ENCODE measurements around the gene GCAT. TPM values are rescaled to one million over a fixed set of nuclear protein-coding genes. Genes with fewer than 3 reads are reported as not detected.
A peak's percentile ranks its signal among the peaks of the same experiment; 100 is the strongest.

The GCAT gene
- total and polyA plus RNA-seq, 2 of the 13 experiments (the other 11 are each of a cell fraction or from before 2014, with no cell fraction given) = 28.0 to 50.3 TPM

- Histone ChIP-seq H3K4me2 (ENCODE audit: low read depth, low read length) (peak overlapping the region; percentile 69), H3K4me3 (replicated peaks in 1 of 3; ENCODE audit: insufficient read depth in 1 of 3, low read depth in 2 of 3, low read length in 3 of 3) (peak overlapping the region; percentile 46 to 84 (median 54)), H3K36me3 (replicated peaks in 1 of 2; ENCODE audit: control insufficient read depth in 1 of 2, insufficient read depth in 2 of 2, low read length in 2 of 2) (peaks cover 1% of the 10 kb centered on the region in 2 experiments; a peak in 4 of 5 replicates), H3K27me3 (ENCODE audit: control insufficient read depth in 1 of 2, insufficient read depth in 2 of 2, low read length in 2 of 2) (no peaks in the 10 kb centered on the region; a peak in 2 of 5 replicates), H3K9me3 (ENCODE audit: low read length) (no peaks in the 10 kb centered on the region), H3K79me2 (ENCODE audit: insufficient read depth, low read length) (peaks cover 39% of the 10 kb centered on the region), H3K27ac (ENCODE audit: extremely low read length, insufficient read depth, low read length) (peak overlapping the region; percentile 54), H3K9ac (ENCODE audit: insufficient read depth, low read depth, low read length) (peak overlapping the region; percentile 54), H3K4me1 (ENCODE audit: insufficient read depth, low read length) (peaks cover 41% of the 10 kb centered on the region), H4K20me1 (ENCODE audit: insufficient read depth, low read length) (no peaks in the 10 kb centered on the region), H2AFZ (ENCODE audit: low read length) (no peak overlapping the region)
- WGBS (ENCODE audit: low lambda C conversion rate) = 89% methylated on average over 6 of the region's 6 CpGs
- TF ChIP-seq ADNP (CRISPR knock-in tag; IDR thresholded peaks at IDR 0.05) (no peak), IKZF4 (CRISPR knock-in tag; IDR thresholded peaks at IDR 0.05; ENCODE audit: borderline replicate concordance, low read depth, not compliant biosample characterization) (peak; percentile 11), CHD4 (IDR thresholded peaks at IDR 0.05; ENCODE audit: borderline replicate concordance, low read length) (0 out of 2 replicates have a peak, but pooled peaks have one; percentile 64), PBX2 (CRISPR knock-in tag; IDR thresholded peaks at IDR 0.05) (no peak), SIX1 (CRISPR knock-in tag; IDR thresholded peaks at IDR 0.05; ENCODE audit: borderline replicate concordance) (no peak), ZC3H13 (CRISPR knock-in tag; IDR thresholded peaks at IDR 0.05) (0 out of 2 replicates have a peak, but pooled peaks have one; percentile 14)
- intact Hi-C loops (cut with micrococcal nuclease; ENCODE audit: unreplicated experiment) = no loop called here
- POLR2A ChIA-PET = interaction anchor here (0.5 to 4.8 kb wide), 16 partner anchors 8 to 299 kb away, joined by 3 to 59 read pairs (median 7); partner anchors contain the start of genes GCAT and GGA1
- no peak for DNase-seq (ENCODE audit: low spot score)
- FAIRE-seq = no peak
- CTCF ChIA-PET (ENCODE audit: low intra/inter-chr PET ratio, low total read pairs) = no interaction called here
- in situ Hi-C loops (cut with HindIII; ENCODE audit: extremely low pct_ligation_motif_present, low pct_unique_long_range_greater_than_20kb) = no loop called here
- no peak for ATAC-seq
- TSS peak; percentile 17 for BruUV-seq (replicated peaks)
Observed at GRCh38 chr22:37844904-37845329, 37.2 kb downstream of the GCAT start.

GRCh38 chr22:37846433-37846832 is 38.7 kb downstream of the GCAT start:
- POLR2A ChIA-PET = no interaction called here
- no peak for ATAC-seq

More at GRCh38 chr22:37846433-37846832, 38.7 kb downstream of the GCAT start:
- Histone ChIP-seq H3K36me3 (replicated peaks in 1 of 2; ENCODE audit: control insufficient read depth in 1 of 2, insufficient read depth in 2 of 2, low read length in 2 of 2) (peaks cover 1 to 8% of the 10 kb centered on the region in 2 experiments; a peak in 3 of 5 replicates), H3K4me1 (ENCODE audit: insufficient read depth, low read length) (peaks cover 48% of the 10 kb centered on the region), H3K9ac (ENCODE audit: insufficient read depth, low read depth, low read length) (no peak overlapping the region), H3K9me3 (ENCODE audit: low read length) (no peaks in the 10 kb centered on the region), H3K4me2 (ENCODE audit: low read depth, low read length) (no peak overlapping the region), H3K79me2 (ENCODE audit: insufficient read depth, low read length) (peaks cover 50% of the 10 kb centered on the region), H3K27me3 (ENCODE audit: control insufficient read depth in 1 of 2, insufficient read depth in 2 of 2, low read length in 2 of 2) (no peaks in the 10 kb centered on the region; a peak in 2 of 5 replicates), H3K27ac (ENCODE audit: extremely low read length, insufficient read depth, low read length) (no peak overlapping the region), H3K4me3 (replicated peaks in 1 of 3; ENCODE audit: insufficient read depth in 1 of 3, low read depth in 2 of 3, low read length in 3 of 3) (no peak overlapping the region), H4K20me1 (ENCODE audit: insufficient read depth, low read length) (no peaks in the 10 kb centered on the region), H2AFZ (ENCODE audit: low read length) (no peak overlapping the region)
- DNase-seq (ENCODE audit: low spot score) (no peak), FAIRE-seq (no peak)
- CTCF ChIA-PET (ENCODE audit: low intra/inter-chr PET ratio, low total read pairs) = no interaction called here
- no TSS peak for BruUV-seq (replicated peaks)
- in situ Hi-C loops (cut with HindIII; ENCODE audit: extremely low pct_ligation_motif_present, low pct_unique_long_range_greater_than_20kb) = no loop called here
- intact Hi-C loops (cut with micrococcal nuclease; ENCODE audit: unreplicated experiment) = no loop called here
- WGBS (ENCODE audit: low lambda C conversion rate) = 94% methylated on average over 2 of the region's 2 CpGs
- TF ChIP-seq KAT8 (CRISPR knock-in tag; IDR thresholded peaks at IDR 0.05) (no peak), ZNF121 (CRISPR knock-in tag; IDR thresholded peaks at IDR 0.05) (peak; percentile 62; the same call in 1 of the 2 replicates)
